Measurements from ENCODE around the gene ITPRIPL1.

DNA sequence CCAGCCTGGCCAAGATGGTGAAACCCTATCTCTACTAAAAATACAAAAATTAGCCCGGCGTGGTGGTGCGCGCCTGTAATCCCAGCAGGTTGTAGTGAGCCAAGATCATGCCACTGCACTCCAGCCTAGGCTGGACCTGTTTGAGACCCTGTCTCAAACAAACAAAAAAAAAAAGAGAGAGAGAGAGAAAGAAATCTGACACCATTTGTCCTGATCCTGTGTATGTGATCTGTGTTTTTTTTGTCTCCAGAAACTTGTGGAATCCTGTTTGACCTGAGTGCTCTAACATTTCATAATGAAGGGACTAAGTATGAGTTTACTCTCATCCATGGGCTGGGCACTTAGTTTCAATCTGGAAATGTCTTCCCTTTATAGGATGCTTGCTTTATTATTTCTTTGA, 6.4 kb upstream of the ITPRIPL1 start:
- TF ChIP-seq POLR2A (IDR thresholded peaks at IDR 0.05; ENCODE audit: low read depth, low read length) (no peak), POLR2AphosphoS5 (IDR thresholded peaks at IDR 0.05; ENCODE audit: low read depth, low read length) (no peak), TAF1 (IDR thresholded peaks at IDR 0.05; ENCODE audit: borderline replicate concordance, low read depth, low read length) (no peak)
